HG03175 (cell line): ENCODE results near the gene ISCA2.

Experiments used
- ATAC-seq: cut with Tn5 transposase; IDR thresholded peaks from one replicate; pipeline ENCODE4 v1.9.1; 2021; ENCODE audit warnings: mild to moderate bottlenecking, moderate library complexity; ENCODE audit not compliant: unreplicated experiment

ISCA2 gene

GRCh38 chr14:74482571-74482970 is 11.0 kb upstream of the ISCA2 start:
- ATAC-seq: no peak

- ATAC-seq: no peak
Measured at GRCh38 chr14:74483321-74483720, 10.2 kb upstream of the ISCA2 start.

GRCh38 chr14:74486164-74486563 is 7.4 kb upstream of the ISCA2 start:
- ATAC-seq: no peak

- no peak for ATAC-seq
Measured at GRCh38 chr14:74488786-74489397, 4.7 kb upstream of the ISCA2 start.

- ATAC-seq: no peak
Measured at GRCh38 chr14:74490486-74490885, 3.1 kb upstream of the ISCA2 start.

- no peak for ATAC-seq
Measured at GRCh38 chr14:74491956-74492775, 1.4 kb upstream of the ISCA2 start.

GRCh38 chr14:74492776-74493342 is 706 bp upstream of the ISCA2 start, which contains the start of gene NPC2:
NPC2 (minus strand) TSS chr14:74493305; CDS start chr14:74493274, 31 bp downstream.
- ATAC-seq: no peak

- ATAC-seq: no peak
Measured at GRCh38 chr14:74495356-74495755, 1.8 kb downstream of the ISCA2 start.

GRCh38 chr14:74500417-74501134 is 7.0 kb downstream of the ISCA2 start:
- ATAC-seq: no peak

GRCh38 chr14:74501135-74501614 is 7.6 kb downstream of the ISCA2 start:
- ATAC-seq: no peak

- ATAC-seq: no peak
Measured at GRCh38 chr14:74501691-74502090, 8.1 kb downstream of the ISCA2 start.

- no peak for ATAC-seq
Measured at GRCh38 chr14:74502236-74503019, 8.9 kb downstream of the ISCA2 start.

- ATAC-seq: no peak
Measured at GRCh38 chr14:74503291-74503937, 9.8 kb downstream of the ISCA2 start.

GRCh38 chr14:74503938-74504335 is 10.4 kb downstream of the ISCA2 start:
- ATAC-seq: no peak

GRCh38 chr14:74504412-74504811 is 10.8 kb downstream of the ISCA2 start:
- no peak for ATAC-seq

- no peak for ATAC-seq
Measured at GRCh38 chr14:74504874-74505720, 11.5 kb downstream of the ISCA2 start.

GRCh38 chr14:74505831-74506230 is 12.3 kb downstream of the ISCA2 start:
- no peak for ATAC-seq

- no peak for ATAC-seq
Measured at GRCh38 chr14:74506411-74506851, 12.9 kb downstream of the ISCA2 start.

GRCh38 chr14:74507085-74507484 is 13.5 kb downstream of the ISCA2 start:
- ATAC-seq: no peak
